Endothelial cell of umbilical vein (primary cell): ENCODE results near the gene BMP10. TPM values are rescaled to one million over a fixed set of nuclear protein-coding genes. Genes with fewer than 3 reads are reported as not detected.

Experiments used
- BruUV-seq: library from RNA; stranded (reverse); fragments of 400-500 nt; replicated peaks from 2 replicates; lab custom pipeline; 2021; lab: Mats Ljungman, UMichigan
- CTCF ChIA-PET: fragments of 300-600, 350-600 bp; sonication (Branson Sonifier 250); formaldehyde crosslinking; loops from one replicate; lab custom pipeline; 2021; ENCODE audit warnings: antibody characterized with exemption, inconsistent platforms; lab: Charles Lee
- POLR2A ChIA-PET: fragments of 300-600, 350-600 bp; sonication (Branson Sonifier 250); formaldehyde crosslinking; loops from one replicate; lab custom pipeline; 2021; ENCODE audit warnings: antibody characterized with exemption, inconsistent platforms; lab: Charles Lee
- DNase-seq: peaks from one replicate; pipeline ENCODE4 v3.0.0-alpha.2; 2011; ENCODE audit warnings: low read depth, low spot score
- FAIRE-seq: peaks from 2 replicates; lab custom pipeline; 2011; peaks lifted over from hg19 to GRCh38; lab: Jason Lieb, UNC
- H2AFZ ChIP-seq: 2 replicates; pipeline ENCODE4 v1.6.0; 2012; ENCODE audit warnings: low read depth, low read length, control low read depth, inconsistent platforms
- H3K27ac ChIP-seq: 2 replicates; pipeline ENCODE4 v1.5.1; 2011; ENCODE audit warnings: low read depth, mild to moderate bottlenecking, control low read depth, low read length, moderate library complexity; ENCODE audit not compliant: insufficient read depth
- H3K27me3 ChIP-seq, 2 experiments: 2 replicates each; pipeline versions ENCODE4 v1.6.0 to v1.6.1; 2011; ENCODE audit warnings: low read length in 2 of 2, mixed read lengths in 1 of 2; ENCODE audit not compliant: control insufficient read depth in 2 of 2, insufficient read depth in 2 of 2
- H3K36me3 ChIP-seq, 2 experiments: 2 replicates in 1 of 2; 3 replicates in 1 of 2; pipeline ENCODE4 v1.5.1; 2011; ENCODE audit warnings: low read length in 2 of 2, mild to moderate bottlenecking in 1 of 2, moderate library complexity in 1 of 2; ENCODE audit not compliant: control insufficient read depth in 2 of 2, insufficient read depth in 2 of 2; ENCODE audit errors: extremely low read depth in 1 of 2
- H3K4me1 ChIP-seq: 3 replicates; pipeline ENCODE4 v1.5.1; 2011; ENCODE audit warnings: mild to moderate bottlenecking, low read length; ENCODE audit not compliant: control insufficient read depth, insufficient read depth; ENCODE audit errors: extremely low read depth
- H3K4me2 ChIP-seq: 2 replicates; pipeline ENCODE4 v1.6.1; 2011; ENCODE audit warnings: low read length, control low read depth, mixed read lengths; ENCODE audit not compliant: insufficient read depth
- H3K4me3 ChIP-seq, 3 experiments: fragments of 200-600 bp in 1 of 3; sonication (generic), shearing (Covaris generic) in 1 of 3; replicated peaks in 1 of 3; 2 replicates each; pipeline ENCODE4 v1.5.1; 2011 to 2016; ENCODE audit warnings: control low read depth in 3 of 3, low read length in 3 of 3, mild to moderate bottlenecking in 2 of 3, inconsistent platforms in 1 of 3, low read depth in 1 of 3, moderate library complexity in 1 of 3; ENCODE audit not compliant: insufficient read depth in 1 of 3
- H3K79me2 ChIP-seq: 2 replicates; pipeline ENCODE4 v1.6.0; 2012; ENCODE audit warnings: low read length, inconsistent platforms; ENCODE audit not compliant: control insufficient read depth, insufficient read depth
- H3K9ac ChIP-seq: replicated peaks from 2 replicates; pipeline ENCODE3; 2011; ENCODE audit warnings: low read length, control low read depth; ENCODE audit not compliant: insufficient read depth; ENCODE audit errors: extremely low read depth
- H3K9me1 ChIP-seq: replicated peaks from 3 replicates; pipeline ENCODE4 v1.6.0; 2011; ENCODE audit warnings: mild to moderate bottlenecking, low read length; ENCODE audit not compliant: control insufficient read depth, insufficient read depth; ENCODE audit errors: extremely low read depth
- H3K9me3 ChIP-seq: replicated peaks from 2 replicates; pipeline ENCODE4 v1.5.1; 2012; ENCODE audit warnings: low read length, inconsistent platforms; ENCODE audit not compliant: control insufficient read depth, insufficient read depth
- H4K20me1 ChIP-seq: replicated peaks from 2 replicates; pipeline ENCODE3; 2011; ENCODE audit warnings: mild to moderate bottlenecking, low read length; ENCODE audit not compliant: control insufficient read depth, insufficient read depth; ENCODE audit errors: extremely low read depth
- CTCF ChIP-seq, 2 donors: IDR thresholded peaks; 1 replicate in 1 of 2; 2 replicates in 1 of 2; pipeline ENCODE4 v1.5.1; 2011; ENCODE audit warnings: low read length in 2 of 2, mild to moderate bottlenecking in 2 of 2, moderate library complexity in 2 of 2, control low read depth in 1 of 2, inconsistent platforms in 1 of 2, low read depth in 1 of 2; ENCODE audit not compliant: insufficient read depth in 1 of 2; ENCODE audit errors: extremely low read depth in 1 of 2
- EZH2 ChIP-seq: IDR thresholded peaks from 2 replicates; pipeline ENCODE4 v1.6.1; 2012; ENCODE audit warnings: borderline replicate concordance, low read depth, mild to moderate bottlenecking, moderate library complexity, low read length, inconsistent platforms; ENCODE audit not compliant: severe bottlenecking
- FOS ChIP-seq: IDR thresholded peaks from 2 replicates; pipeline ENCODE4 v1.6.1; 2011; ENCODE audit warnings: mild to moderate bottlenecking, low read length, moderate library complexity, borderline replicate concordance; ENCODE audit not compliant: insufficient read depth
- GATA2 ChIP-seq: IDR thresholded peaks from 2 replicates; pipeline ENCODE4 v1.7.0; 2011; ENCODE audit warnings: low read depth, mild to moderate bottlenecking, moderate library complexity, mixed read lengths, low read length; ENCODE audit not compliant: insufficient read length, insufficient read depth
- JUN ChIP-seq: IDR thresholded peaks from 2 replicates; pipeline ENCODE4 v1.6.1; 2011; ENCODE audit warnings: borderline replicate concordance, low read depth; ENCODE audit not compliant: insufficient read length, insufficient read depth
- MYC ChIP-seq: IDR thresholded peaks from one replicate; pipeline ENCODE4 v1.6.1; 2011; ENCODE audit warnings: mild to moderate bottlenecking, low read depth, low read length
- POLR2A ChIP-seq: IDR thresholded peaks from 2 replicates; pipeline ENCODE4 v1.6.1; 2012; ENCODE audit warnings: low read depth, mild to moderate bottlenecking, control low read depth, low read length
- POLR2AphosphoS5 ChIP-seq: IDR thresholded peaks from 2 replicates; pipeline ENCODE4 v1.6.1; 2012; ENCODE audit warnings: low read depth, mild to moderate bottlenecking, control low read depth, low read length, moderate library complexity; ENCODE audit not compliant: insufficient read depth
- dilution Hi-C: fragments of 300-500 bp; cut with MboI; formaldehyde crosslinking; loops from one replicate; pipeline ENCODE4 v1.15.0; 2019; ENCODE audit warnings: low sequenced_read_pairs; ENCODE audit not compliant: extremely low pct_ligation_motif_present
- intact Hi-C: fragments of 100-400 bp; cut with micrococcal nuclease; formaldehyde crosslinking; loops from one replicate; pipeline ENCODE4 v1.10.0; 2022
- polyA plus RNA-seq, 4 experiments: library from polyadenylated mRNA; depleted of rRNA in 3 of 4; stranded (reverse) in 3 of 4; unstranded in 1 of 4; fragments of >200 nt; gene quantifications; 2 replicates each; pipeline versions ENCODE4 v1.2.1 to v1.2.3, GENCODE V29; 2011 to 2012; ENCODE audit warnings: missing spikeins in 1 of 4
- total RNA-seq: library from RNA; stranded (reverse); gene quantifications from 2 replicates; pipeline ENCODE4 v1.2.3, GENCODE V29; 2021

The BMP10 gene
- total and polyA plus RNA-seq, 2 donors (not counting 3 experiments of a cell fraction or from before 2014, with no cell fraction given), result not detected

GRCh38 chr2:68832233-68832869 lies 38.8 kb downstream of the BMP10 start:
- Histone ChIP-seq H3K36me3 (no peaks in the 10 kb centered on the region), H3K9me1 (no peaks in the 10 kb centered on the region), H3K27ac (peak overlapping the region; percentile 95), H3K9me3 (no peaks in the 10 kb centered on the region), H3K27me3 (no peaks in the 10 kb centered on the region), H3K4me2 (peak overlapping the region; percentile 50), H3K4me1 (peaks cover 41% of the 10 kb centered on the region), H3K9ac (peak overlapping the region; percentile 84), H2AFZ (peak overlapping the region; percentile 38), H3K79me2 (no peaks in the 10 kb centered on the region), H4K20me1 (no peaks in the 10 kb centered on the region), H3K4me3 (peak overlapping the region in 1 of 3 experiments; percentile 4)
- intact Hi-C loops, result loop anchor here (1.0 to 5.0 kb wide), 7 partner anchors 17 to 1310 kb away; partner anchors contain the start of genes APLF, BMP10 and FBXO48
- POLR2A ChIA-PET, result no interaction called here
- dilution Hi-C loops, result no loop called here
- DNase-seq, result peak; percentile 97
- CTCF ChIA-PET, result interaction anchor here (0.6 to 3.4 kb wide), 8 partner anchors 17 to 123 kb away, joined by 3 to 23 read pairs (median 4); no protein-coding TSS in a partner anchor
- FAIRE-seq, result peak; percentile 85
- TSS peak; percentile 91 for BruUV-seq
- TF ChIP-seq JUN (peak; percentile 87), EZH2 (no peak), POLR2A (peak; percentile 11), CTCF (IDR thresholded peaks at IDR 0.05; ENCODE audit: extremely low read depth in 1 of 2, insufficient read depth in 1 of 2, low read depth in 1 of 2, low read length in 2 of 2) (no peak), GATA2 (no peak), MYC (peak; percentile 13), FOS (peak; percentile 75), POLR2AphosphoS5 (peak; percentile 22)
